Measurements from ENCODE around the gene CCDC137.
A peak's percentile ranks its signal among the peaks of the same experiment; 100 is the strongest.

CCDC137 gene

DNA sequence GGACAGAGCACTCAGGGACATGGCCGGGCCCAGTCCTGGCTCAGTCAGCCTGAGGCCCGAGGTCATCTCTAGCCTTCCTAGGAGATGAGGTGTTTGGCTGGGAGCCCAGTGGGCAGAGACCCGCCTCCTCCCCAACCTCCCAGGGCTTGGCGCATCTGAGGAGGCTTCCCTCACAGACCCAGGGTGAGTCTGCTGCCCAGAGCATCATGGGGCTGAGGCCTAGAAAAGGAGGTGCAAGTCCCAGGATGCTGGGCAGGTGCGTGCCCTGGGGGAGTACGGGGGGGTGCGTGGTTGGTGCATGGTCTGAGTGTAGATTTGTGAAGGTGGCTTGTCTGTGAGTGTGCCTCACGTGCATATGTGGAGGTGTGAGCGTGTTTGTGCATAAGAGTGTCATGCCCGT lies 14.8 kb upstream of the CCDC137 start:
- DNase-seq = peak; percentile 96

DNA sequence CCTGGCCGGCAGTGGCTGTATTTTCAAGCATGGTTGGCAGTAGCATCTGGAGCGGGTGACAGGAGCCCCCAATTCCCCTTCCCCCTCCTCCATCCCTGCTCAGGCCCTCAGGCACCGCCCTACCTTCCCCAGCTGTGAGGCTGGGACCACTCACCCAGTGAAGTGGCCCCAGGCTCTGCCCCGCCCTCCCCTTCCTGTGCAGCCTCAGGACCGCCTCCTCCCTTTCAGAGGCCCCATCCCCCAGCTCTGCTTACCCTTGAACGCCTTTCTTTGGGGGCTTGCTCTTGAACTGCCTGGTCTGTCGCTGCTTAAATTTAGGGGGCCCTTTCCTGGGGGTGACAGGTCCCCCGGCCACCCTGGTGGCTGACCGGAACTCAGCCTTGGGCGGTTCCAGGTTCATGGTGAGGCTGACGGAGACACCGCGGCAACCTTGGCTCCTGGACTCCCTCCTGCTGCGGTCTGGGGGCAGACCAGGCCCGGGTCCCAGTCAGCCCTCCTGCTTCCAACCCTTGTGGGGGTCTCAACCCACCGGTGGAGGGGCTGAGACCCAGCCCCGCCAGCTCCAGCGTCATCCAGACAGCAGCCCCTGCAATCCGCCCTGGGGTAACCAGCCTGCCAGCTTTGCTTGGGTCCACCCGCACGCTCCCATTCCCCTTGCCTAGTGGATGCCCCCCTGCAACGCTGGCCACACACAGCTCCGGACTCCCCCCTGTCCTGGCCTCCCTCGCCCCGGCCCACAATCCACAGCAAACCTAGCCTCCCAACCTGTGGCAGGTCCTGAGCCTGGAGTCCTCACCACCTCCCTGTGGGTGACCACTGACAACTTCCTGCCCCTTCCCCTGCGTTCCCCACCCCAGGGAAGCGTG lies 13.4 kb upstream of the CCDC137 start:
- no peak for DNase-seq

DNA sequence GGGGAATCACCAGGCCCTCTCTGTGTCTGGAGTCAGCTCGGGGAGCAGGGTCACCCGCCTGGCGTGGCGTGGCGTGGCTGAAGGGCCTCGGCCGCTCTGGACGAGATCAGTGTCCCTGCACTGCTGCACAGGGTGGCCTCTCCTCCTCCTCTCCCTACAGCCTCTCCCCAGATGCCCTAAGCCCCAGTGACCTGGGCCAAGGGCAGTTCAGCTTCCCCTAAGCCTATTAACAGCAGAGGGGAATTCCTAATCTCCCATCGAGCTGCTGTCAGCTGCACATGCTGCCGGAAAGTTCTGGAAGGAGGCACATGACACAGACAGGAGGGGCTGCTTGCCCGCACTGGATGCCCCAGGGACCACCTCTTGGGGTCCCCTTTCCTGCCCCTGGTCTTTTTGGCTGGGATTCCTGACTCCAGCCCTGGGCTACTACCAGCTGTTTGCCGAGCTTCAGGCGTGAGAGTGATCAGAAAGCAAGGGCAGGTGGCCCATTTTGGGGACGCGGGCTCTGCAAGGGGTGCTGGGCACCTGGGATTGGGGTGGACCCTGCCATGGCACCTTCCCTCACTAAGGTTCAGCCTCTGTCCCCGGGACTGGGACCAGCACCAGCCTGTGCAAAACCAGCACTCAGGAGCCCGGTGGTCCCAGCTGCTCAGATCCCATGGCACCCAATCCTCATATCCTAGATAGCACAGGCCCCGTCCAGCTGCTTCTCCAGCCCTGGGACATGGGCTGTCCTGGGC lies 11.0 kb upstream of the CCDC137 start:
- DNase-seq = no peak

DNA sequence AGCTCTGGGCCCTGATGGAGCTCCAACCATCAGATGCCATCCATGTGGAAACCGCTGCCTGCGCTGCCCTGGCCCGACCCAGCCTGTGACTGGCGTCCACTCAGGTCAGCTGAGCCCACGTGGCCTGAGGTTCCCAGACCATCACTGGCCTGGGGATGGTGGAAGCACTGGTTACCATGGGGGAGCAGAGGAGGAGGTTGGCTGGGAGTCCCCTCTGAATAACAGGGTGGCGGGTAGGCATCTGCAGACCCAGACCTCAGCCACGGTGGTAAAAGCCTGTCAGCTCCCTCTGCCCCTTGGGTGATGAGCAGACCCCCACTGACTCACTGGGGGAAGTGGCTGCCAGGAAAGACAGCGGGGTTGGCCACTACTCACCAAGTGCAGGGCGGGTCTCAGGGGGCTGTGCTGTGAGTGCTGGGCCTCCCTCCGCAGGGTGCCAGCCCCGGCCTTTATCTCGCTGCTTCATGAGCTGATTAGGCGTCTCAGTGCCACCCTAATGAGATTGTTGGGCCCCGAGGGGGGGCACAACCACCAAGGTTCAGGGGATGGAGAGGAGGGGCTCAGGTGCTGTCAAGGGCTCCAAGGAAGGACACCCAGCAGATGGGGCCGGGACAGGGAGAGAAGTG lies 10.3 kb upstream of the CCDC137 start, which contains the start of gene PDE6G:
TSS of gene PDE6G (minus strand) at position 425 of the 626 bp plus-strand sequence. CDS start 3,237 bp downstream, outside the sequence.
- no peak for DNase-seq

DNA sequence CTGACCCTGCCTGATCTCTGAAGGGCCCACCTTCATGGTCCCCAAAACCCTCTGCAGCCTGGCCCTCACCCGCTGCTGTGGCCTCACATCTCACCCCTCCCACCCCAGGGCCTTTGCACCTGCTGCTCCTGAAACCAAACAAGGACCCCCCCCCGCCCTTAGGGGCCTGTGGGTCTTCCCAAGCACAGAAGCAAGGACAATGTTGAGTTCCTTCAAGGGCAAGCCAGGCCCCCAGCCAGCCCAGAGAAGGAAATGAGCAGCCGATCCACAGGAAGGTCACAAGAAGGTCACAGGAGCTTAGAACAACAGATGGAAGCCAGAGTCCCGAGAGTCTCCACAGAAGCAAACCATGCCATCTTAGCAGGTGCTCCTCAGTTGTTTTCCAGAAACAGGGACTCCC lies 9.7 kb upstream of the CCDC137 start:
- DNase-seq = no peak

DNA sequence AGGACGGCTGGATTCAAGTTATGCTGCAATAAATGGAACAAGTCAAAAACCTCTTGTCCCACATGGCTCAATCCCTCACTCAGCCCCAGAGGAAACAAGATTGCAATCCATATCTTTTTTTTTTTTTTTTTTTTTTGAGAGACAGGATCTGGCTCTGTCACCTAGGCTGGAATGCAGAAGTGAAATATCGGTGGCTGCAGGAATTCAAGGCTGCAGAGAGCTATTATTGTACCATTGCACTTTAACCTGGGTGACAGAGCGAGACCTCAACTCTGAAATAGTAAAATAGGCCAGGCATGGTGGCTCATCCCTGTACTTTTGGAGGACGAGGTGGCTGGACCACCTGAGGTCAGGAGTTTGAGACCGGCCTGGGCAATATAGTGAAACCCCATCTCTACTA lies 7.5 kb upstream of the CCDC137 start:
- no peak for DNase-seq

DNA sequence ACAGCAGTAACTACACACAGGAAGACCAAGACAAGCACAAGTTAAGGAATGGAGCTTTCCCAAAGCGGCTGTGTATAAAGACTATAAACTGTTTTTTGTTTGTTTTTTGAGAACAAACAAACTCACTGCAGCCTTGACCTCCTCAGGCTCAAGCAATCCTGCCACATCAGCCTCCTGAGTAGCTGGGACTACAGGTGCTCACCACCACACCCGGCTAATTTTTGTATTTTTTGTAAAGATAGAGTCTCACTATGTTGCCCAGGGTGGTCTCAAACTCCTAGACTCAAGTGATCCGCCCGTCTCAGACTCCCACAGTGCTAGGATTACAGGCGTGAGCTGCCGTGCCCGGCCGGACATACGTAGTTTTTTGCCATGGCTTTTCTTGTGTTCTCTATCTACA lies 6.1 kb upstream of the CCDC137 start:
- DNase-seq = no peak

DNA sequence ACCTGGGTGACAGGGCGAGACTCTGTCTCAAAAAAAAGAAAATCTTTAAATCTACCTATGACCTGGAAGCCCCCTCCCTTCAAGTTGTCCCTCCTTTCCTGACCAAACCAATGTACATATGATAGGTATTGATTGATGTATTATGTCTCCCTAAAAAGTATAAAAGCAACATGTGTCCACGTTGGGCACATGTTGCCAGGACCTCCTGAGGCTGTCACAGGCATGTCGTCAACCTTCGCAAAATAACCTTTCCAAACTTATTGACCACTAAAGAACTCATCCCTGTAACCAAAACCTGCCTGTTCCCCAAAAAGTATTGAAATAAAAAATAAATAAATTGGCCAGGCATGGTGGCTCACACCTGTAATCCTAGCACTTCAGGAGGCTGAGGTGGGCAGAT lies 4.5 kb upstream of the CCDC137 start:
- DNase-seq = no peak

DNA sequence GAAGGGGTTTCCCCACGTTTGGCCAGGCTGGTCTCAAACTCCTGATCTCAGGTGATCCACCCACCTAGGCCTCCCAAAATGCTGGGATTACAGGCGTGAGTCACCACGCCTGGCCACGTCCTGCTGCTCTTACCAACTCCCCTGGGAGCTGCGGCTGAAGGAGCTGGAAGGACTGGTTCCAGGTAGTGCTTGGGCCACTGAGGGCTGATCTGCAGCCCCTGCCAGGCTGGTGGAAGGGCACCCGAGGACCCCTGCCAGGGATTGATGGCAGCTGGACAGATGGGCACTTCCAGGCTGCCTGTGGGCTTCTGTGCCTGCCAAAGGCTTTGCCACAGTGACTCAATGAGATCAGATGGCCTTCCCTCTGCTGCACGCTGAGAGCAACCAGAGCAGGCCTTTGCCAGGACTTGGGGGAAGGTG lies 2.5 kb upstream of the CCDC137 start:
- no peak for DNase-seq

DNA sequence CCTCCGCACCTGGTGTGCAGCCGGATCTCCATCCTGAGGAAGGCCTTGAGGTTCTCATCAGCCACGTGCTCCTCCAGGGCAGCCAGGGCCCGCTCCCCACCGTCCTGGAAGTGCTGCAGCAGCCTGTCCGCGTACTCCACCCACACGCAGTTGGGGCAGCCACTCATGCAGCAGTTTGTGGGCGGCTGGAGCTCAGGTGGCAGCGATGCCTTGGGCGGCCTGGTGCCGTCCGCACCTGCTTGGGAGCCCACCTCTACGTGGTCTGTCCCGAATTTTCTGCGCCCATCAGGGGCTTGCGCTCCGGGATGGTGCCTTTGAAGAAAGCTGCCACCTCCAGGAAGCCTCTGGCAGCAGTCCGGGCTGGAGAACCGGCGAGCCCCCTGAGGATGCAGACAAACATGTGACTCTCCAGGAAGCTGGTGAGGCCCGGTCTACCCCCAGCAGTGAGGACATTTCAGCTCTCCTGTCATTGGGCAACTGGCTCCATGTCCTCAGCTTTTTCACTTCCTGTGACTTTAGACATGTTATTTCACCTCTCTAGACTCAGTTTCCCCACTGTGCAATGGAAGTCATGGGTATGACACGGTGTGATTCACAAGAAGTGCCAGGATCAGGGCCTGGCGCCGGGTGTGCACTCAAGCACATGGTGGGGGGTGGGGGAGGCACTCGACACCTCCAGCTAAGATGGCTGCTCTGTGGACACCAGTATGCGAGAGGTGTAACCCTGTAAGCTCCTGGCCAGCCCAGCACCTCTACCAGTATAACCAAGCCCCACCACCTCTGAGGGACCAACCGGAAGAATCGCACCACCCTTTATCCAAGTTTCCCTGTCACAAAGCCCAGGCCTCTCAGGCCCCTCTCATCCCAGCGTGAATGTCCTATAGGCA lies 1.1 kb upstream of the CCDC137 start:
- peak; percentile 28 for DNase-seq

DNA sequence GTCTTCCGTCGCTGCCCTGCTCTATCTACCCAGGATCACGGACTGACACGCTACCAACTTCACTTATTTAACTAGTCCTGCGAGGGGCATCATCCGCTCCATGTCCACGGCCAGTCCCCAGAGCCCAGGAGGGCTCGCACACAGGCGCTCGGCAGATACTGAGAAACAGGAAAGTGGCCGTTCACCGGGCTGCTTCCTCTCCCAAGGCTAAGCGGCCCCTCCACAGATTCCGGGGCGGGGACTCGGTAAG lies 520 bp upstream of the CCDC137 start:
- DNase-seq = no peak

DNA sequence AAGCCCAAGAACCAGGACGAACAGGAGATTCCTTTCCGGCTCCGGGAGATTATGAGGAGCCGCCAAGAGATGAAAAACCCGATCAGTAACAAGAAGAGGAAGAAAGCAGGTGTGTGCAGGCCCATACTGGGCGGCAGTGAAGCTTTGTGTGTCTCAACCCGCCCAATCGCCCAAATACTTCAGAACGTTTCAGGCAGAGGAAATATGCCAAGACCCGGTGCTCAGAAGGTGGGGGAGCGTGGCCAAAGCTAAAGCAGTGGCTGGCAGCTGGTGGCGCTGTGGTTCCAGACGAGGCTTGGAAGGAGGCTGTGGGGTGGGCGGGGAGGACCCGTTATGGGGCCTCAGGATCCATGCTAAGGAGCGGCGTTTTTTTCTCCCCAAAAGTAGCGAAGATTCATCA lies 1.2 kb downstream of the CCDC137 start:
- no peak for DNase-seq

DNA sequence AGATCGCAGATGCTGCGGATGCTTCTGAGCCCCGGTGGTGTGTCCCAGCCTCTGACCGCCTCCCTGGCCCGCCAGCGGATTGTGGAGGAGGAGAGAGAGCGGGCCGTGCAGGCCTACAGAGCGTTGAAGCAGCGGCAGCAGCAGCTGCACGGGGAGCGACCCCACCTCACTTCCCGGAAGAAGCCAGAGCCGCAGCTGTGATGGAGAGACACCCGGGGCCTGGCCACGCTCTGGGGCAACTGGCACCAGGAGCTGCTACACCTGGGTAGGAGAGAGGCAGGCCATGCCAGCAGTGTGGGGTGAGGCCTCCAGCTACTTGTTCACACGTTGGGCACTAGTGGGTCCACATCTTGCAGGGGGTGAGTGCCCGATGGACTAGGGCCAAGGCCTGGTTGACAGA lies 6.0 kb downstream of the CCDC137 start:
- no peak for DNase-seq

DNA sequence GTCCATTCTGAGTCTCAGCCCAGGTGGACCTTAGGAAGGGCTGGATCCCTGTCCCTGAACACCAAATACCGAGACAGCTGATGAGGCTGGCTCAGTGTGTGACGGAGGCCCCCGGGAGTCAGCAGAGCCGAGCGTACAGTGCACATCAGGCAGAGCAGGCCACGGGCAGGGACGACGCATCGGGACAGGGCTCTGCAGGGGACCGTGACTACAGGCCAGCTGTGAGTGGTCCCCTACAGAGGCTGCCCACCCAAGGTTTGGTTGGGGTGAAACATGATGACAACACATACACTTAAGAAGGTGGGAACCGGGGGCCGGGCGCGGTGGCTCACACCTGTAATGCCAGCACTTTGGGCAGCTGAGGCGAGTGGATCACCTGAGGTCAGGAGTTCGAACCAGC lies 6.4 kb downstream of the CCDC137 start:
- no peak for DNase-seq

DNA sequence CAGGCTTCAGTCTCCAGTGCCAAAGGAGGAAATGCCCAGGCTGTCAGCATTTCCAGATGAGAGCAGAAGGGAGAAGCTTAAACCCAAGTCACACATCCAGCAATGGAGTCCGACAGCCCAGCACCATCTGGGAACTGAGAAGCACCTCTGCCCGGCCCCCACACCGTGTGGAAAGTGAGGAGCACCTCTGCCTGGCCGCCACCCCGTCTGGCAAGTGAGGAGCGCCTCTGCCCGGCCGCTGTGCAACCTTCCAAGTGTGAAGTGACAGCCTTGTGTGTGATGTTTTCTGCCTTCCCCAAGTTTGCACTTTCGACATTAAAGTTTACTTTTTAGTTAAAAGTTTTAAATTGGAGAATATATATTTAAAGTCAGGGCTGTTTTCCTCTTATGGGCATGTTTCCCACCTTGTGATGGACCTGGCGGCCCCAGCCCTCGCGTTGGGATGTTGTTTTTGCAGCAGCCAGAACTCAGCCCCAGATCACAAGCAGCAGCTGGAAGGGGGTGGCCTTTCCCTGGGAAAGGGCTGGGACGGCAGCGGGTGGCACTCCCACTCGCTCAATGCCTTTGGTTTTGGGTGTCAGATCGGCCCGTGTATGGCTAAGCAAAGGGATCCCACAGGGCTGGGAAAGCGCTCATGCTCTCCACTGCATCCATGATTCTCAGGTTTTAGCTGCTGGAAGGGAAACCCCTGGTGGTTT lies 7.2 kb downstream of the CCDC137 start:
- no peak for DNase-seq

DNA sequence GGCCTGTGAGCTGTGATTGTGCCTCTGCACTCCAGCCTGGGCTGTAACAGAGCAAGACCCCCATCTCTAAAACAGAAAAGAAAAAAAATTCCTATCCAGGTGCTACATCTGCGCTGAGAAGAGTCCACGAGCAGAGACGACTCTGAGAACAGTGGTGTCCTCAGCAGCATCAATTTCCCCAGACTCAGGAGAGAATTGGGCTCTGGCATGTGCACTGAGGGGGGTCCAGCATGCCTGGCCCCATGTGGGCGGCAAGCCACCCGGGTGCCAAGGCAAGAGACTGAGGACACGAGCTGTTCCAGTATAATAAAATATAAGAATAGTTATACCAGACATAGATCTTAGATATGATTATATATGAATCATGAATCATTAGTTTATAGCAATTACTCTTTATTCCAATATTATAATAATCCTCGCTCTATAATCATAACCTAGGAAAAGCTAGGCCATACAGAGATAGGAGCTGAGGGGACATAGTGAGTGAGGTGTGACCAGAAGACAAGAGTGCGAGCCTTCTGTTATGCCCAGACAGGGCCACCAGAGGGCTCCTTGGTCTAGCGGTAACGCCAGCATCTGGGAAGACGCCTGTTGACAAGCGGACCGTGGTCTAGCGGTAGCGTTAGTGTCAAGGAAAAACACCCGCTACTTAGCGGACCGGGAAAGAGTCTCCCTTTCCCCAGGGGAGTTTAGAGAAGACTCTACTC lies 9.1 kb downstream of the CCDC137 start:
- DNase-seq = peak; percentile 24

DNA sequence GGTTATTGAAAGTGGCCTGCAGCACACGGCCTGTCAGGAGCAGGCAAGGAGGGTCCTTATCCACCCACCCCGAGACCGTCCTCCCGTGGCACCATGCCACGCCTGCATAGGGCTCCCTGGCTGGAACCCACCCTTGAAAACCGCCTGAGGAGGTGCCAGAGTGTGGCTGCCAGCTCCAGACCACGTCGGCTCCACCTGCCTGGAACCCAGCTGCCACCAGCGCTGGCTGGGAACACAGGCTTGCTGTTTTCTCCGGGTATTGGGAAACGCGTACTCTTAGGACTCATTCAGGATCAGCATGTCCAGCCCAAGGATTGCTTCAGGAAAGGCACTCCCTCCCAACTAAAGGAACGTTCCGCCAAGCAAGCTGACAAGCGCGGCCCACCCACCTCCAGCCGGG lies 10.4 kb downstream of the CCDC137 start:
- DNase-seq = no peak

DNA sequence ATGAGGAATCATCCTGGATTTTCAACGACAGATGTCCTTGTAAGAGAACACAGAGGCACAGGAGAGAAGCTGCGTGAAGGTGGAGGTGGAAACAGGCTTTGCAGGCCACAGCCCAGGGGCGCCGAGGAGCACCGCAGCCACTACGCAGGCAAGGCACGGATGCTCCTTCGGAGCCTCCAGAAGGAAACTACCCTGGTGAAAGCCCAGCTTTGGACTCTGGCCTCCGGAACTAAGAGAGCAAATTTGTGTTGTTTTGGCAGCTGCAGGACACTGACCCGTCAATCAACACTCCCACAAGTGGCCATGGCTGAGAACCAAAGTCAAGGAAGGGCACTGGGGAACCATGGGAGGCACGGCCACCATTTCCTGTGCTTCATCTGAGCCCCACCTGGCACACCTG lies 13.6 kb downstream of the CCDC137 start:
- DNase-seq = no peak

DNA sequence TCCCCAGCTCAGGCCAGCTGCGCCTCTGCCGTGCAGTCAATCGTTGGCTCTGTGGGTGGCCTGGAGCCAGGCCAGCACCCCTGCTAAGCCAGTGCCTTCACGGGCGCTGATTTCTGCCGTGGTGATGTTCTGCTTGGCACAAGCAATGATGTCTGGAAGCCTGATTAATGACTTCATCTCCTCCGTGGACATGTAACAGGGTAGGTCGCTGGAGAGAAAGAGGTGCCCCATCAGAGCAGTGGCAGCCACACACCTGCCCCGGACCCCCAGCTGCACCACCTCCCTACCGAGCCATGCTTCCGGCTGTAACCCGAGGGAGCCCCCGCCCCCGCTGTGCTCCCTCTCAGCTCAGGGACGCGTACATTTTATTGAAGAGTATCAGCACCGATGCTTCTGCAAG lies 15.1 kb downstream of the CCDC137 start:
- DNase-seq = no peak

DNA sequence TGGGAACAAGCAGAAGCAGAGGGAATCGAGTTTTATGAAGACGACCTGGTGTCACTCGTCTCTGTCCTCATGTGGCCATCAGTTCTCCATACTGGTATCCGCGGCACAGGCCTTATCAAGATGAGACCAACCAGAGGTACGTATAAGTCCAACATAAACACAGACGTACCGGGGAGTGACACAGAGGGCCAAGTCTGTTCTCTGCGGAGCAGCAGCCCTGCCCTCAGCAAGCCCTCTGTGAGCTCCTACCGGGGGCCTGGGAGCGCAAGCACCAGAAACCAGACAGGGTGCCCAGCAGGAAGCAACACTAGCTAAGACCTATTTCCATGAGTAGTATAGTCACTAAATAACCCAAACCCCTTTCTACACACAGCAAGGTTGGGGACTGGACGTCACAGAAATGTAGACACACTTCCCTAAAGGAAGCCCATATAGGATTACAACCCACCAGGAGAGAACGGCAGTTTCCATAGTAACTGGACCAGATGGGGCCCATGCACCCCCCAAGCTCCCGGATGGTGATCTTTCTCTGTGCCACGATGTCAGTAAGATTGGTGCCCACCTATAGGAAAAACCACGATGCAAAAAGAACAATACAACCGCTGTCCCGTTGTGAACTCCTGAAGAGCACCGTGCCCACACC lies 16.1 kb downstream of the CCDC137 start:
- peak; percentile 19 for DNase-seq

DNA sequence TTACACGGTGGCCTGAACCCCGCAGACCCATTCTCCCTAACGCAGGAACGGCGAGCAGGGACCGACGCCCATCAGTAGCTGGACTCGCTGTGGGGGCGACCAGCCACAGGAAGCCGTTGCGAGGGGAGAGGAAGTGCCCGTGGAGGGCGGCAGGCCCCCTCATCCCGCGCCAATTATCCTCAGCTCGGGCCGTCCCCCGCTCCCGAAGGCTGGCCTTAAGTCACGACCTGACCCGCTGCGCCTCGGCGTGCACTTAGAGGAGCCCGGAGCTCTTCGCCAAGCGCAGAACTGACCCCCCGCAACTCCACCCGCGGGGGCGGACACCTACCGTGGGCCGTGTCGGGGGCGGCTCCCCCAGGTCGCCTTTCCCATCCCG lies 16.7 kb downstream of the CCDC137 start:
- no peak for DNase-seq
